ENCODE results near the gene DENND6B.
"Not testable (repeated sequence)": the region's sequence is repeated elsewhere in the genome, so short reads cannot be mapped to it uniquely, and the experiment has no call there.

Gene DENND6B, protein sequence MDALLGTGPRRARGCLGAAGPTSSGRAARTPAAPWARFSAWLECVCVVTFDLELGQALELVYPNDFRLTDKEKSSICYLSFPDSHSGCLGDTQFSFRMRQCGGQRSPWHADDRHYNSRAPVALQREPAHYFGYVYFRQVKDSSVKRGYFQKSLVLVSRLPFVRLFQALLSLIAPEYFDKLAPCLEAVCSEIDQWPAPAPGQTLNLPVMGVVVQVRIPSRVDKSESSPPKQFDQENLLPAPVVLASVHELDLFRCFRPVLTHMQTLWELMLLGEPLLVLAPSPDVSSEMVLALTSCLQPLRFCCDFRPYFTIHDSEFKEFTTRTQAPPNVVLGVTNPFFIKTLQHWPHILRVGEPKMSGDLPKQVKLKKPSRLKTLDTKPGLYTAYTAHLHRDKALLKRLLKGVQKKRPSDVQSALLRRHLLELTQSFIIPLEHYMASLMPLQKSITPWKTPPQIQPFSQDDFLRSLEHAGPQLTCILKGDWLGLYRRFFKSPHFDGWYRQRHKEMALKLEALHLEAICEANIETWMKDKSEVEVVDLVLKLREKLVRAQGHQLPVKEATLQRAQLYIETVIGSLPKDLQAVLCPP

DNA sequence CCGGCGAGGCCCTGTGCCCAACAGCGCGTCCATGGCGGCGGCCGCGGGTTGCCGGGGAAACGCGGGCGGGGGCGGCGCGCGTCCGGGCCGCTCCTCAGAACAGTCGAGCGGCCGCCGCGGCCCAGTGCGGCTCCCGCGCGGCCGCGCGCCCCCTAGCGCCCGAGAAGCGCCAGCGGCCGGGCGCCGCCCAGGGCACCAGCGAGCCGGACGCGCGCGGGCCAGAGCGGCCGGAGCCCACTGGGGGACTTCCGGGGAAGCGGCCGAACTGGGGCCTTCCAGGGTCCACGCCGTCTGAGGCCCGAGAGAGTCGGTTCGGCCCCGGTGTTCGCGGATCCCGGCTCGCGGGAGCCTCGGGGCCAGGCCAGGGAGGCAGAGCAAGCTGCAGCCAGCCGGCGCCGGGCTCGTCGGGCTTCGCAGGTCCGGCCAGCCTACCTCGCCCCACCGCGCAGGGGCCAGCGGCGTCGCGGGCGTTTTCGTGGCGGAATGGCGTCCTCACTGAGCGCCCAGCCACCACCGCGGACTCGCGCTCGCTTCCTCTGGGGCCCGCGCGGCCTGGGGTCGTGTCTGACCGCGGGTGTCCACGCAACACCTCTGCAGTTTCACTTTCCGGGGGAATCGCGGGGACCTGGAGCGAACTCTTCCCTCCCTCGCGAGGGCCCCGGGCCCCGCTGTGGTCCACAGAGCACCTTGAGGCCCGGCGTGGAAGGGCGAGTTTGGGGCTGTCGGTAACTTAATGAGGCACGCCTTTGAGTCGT lies at the start of gene DENND6B:
TSS of gene DENND6B (minus strand) at position 57 of the 755 bp plus-strand sequence. CDS start at position 33, 24 bp downstream.
- DNase-seq, result peak in 1 of 2 experiments; percentile 83

DNA sequence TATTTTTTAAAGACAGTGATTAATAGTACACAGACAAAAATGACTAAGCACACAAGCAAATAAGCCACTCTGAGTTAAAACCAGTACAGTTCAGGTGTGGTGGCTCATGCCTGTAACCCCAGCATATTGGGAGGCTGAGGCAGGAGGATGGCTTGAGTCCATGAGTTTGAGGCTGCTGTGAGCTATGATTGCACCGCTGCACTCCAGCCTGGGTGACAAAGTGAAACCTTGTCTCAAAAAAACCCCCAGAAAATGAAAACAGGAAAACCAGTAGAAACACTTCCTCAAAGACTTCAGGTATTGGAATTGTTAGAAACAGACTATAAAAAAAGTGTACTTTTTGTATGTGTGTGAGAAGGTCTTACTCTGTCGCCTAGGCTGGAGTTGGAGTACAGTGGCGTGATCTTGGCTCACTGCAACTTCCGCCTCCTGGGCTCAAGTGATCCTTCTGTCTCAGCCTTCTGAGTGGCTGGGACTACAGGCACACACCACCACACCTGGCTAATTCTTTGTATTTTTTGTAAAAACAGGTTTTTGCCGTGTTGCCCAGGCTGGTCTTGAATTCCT lies 49.4 kb upstream of the DENND6B start:
- DNase-seq, result no peak

DNA sequence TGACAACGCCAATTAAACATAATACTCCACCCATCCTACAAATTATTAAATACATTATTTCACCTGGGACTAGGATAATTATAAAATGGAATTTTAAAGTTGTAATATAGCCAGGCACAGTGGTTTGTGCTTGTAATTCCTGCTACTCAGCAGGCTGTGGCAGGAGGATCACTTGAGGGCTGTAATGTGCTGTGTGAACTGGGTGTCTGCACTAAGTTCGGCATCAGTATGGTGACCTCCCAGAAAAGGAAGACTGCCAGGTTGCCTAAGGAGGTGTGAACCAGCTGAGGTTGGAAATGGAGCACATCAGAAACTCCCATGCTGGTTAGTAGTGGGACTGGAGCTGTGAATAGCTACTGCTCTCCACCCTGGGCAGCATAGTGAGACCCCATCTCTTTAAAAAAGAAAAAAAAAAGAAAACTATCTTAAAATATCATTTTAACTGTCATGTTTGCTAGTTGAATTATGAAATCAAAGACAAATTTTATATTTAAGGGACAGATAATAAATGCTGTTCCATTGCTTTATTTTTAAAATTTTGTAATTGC lies 44.4 kb upstream of the DENND6B start:
- no peak for DNase-seq

DNA sequence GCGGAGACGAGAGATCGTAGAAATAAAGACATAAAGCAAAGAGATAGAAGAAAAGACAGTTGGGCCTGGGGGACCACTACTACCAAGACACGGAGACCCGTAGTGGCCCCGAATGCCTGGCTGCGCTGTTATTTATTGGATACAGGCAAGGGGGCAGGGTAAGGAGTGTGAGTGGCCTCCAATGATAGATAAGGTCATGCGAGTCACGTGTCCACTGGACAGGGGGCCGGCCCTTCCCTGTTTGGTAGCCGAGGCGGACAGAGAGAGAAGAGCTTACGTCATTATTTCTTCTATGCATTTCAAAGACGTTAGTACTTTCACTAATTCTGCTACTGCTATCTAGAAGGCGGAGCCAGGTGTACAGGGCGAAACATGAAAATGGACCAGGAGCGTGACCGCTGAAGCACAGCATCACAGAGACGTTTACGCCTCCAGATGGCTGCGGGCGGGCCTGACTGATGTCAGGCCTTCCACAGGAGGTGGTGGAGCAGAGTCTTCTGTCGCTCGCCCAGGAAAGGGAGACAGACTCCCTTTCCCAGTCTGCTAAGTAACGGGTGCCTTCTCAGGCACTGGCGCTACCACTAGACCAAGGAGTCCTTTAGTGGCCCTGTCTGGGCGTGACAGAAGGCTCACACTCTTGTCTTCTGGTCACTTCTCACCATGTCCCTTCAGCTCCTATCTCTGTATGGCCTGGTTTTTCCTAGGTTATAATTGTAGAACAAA lies 41.1 kb upstream of the DENND6B start:
- DNase-seq, result no peak

DNA sequence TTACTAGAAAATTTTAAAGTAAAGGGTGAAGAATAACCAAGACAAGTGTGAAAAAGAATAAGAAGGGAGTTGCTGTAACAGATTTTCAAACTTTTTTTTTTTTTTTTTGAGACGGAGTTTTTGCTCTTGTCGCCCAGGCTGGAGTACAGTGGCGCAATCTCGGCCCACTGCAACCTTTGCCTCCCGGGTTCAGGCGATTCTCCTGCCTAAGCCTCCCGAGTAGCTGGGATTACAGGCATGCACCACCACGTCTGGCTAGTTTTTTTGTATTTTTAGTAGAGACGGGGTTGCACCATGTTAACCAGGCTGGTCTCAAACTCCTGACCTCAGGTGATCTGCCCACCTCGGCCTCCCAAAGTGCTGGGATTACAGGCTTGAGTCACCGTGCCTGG lies 37.0 kb upstream of the DENND6B start:
- DNase-seq, result not testable (repeated sequence)

DNA sequence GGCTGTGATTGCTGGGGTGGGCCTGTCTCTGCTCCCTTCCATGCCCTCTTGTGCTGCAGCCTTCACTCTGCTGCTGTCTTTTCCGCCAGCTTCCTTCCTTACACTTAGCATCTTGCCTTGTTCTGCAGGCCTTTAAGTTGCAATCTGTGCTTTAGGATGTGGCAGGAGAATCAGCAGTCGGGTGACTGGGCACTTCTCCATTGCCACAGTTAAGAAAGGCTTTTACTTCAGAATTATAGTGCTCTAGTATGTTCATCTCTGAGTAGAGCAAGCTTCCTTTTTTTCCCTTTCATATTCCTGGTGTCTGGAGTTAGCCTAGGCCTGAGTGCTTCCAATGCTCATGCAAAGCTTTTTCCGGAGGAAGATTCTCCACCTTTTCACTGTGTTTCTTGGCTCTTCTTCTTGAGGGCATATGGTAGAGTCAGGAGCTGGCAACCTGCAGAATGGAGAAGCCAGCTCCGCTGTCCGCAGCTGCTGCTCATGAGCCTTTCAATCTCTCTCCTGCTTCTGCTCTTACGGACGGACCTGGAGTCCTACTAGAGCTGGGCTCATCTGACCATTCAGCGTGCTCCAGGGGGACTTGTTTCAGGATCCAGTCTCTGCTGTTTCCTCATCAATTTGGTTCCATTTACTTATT lies 36.5 kb upstream of the DENND6B start:
- DNase-seq, result no peak

DNA sequence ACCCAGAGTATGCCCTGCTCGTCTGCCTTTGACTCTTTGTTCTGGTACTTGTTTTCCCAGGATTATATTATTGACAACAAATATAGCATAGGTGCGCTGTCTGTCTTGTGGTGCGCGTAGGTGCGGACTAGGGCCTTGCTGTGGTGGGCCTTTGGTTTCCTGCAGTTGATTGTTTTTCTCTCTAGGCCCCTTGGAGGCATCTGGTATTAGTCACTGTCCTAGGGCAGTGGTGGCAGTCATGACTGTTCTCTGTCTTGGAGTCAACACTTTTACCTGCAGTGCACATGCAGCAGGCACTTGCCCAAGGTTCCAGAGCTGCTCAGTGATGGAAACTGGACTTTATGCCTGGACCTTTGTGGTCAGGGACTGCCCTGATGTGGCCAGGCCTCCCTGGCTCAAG lies 34.9 kb upstream of the DENND6B start:
- DNase-seq, result no peak

DNA sequence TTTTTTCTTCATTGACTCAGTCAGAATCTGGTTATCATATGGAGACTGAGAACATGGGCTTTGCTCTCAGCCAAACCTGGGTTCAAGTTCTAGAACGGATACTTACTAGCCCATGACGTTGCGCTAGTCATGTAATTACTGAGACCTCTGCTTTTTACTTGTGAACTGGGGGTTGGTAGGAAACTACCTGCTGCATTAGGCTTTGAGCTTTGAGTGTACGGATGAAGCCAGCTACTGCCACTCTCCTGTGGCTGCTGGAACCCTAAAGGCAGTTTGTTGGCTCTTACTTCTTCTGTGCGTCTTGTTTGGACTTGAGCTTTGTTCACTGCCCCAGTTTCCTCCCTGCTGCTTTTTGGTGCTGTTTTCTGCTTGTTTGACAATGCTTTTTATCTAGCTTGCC lies 34.4 kb upstream of the DENND6B start:
- DNase-seq, result no peak

DNA sequence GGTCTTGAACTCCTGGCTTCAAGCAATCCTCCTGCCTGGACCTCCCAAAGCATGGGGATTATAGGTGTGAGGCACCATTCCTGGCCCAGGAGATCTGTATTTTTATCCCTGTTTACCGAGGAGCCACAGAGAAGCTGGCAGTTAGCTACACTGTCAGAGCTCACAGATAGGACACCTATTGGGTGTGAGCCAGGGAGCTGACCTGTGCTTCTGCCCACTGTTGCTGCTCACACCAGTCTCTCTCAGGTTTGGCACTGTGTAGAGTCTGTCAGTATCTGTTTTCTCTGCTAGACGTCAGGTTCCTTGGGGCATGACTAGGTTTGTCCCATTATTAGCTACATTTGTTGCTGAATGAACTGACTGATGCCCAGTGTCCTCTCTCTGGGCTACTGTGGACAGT lies 33.8 kb upstream of the DENND6B start:
- DNase-seq, result no peak

DNA sequence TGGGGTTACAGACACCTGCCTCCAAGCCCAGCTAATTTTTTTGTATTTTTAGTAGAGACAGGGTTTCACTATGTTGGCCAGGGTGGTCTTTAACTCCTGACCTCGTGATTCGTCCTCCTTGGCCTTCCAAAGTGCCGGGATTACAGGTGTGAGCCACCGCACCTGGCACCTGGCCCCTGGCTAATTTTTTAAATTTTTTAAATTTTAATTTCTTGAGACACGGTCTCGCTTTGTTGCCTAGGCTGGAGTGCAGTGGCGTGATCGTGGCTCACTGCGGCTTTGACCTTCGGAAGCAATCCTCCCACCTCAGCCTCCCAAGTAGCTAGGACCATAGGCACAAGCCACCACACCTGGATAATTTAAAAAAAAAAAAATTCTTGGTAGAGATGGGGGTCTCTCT lies 30.9 kb upstream of the DENND6B start:
- no peak for DNase-seq

DNA sequence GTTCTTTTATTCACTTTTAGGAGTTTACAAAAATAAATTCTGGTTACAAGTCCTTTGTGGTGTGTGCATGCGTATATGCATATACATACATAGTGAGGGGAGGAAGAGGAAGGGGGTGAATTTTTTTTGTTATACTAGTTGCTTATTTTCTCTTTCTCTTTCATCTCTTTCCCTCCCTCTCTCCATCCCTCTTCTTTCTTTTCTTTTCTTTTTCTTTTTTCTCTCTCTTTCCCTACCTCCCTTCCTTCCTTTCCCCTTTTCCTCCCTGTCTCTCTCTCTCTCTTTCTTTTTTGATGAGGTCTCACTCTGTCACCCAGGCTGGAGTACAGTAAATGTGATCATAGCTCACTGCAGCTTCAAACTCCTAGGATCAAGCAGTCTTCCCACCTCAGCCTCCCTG lies 30.4 kb upstream of the DENND6B start:
- no peak for DNase-seq

DNA sequence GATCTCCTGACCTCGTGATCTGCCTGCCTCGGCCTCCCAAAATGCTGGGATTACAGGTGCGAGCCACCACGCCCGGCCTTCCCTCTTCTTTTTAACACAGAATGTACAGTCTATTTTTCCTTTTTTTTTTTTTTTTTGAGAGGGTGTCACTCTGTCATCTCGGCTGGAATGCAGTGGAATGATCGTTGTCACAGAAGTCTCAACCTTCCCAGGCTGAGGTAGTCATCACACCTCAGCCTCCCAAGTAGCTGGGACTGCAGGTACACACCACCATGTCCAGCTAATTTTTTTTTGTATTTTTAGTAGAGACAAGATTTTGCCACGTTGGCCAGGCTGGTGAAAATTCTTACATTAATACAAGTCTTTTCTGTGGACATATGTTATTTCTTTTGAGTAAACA lies 29.4 kb upstream of the DENND6B start:
- DNase-seq, result no peak

DNA sequence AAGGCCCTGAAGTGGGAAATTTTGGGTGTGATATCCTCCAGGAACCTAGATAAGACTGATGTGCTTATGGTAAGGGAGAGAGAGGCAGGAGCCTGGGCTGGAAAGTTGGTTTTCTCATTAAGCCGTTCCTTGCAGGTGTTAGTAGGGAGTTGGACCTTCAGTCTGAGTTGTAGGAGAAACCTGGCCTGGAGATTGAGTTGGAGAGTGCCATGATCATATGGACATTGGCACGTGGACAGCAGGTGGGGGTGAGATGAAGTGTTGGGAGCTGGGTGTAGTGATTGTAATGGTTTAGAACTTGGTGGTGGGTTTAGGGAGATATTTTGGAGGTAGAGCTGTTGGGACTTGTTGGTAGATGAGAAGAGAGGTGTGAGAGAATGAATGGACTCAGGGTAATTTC lies 21.2 kb upstream of the DENND6B start:
- DNase-seq, result no peak

DNA sequence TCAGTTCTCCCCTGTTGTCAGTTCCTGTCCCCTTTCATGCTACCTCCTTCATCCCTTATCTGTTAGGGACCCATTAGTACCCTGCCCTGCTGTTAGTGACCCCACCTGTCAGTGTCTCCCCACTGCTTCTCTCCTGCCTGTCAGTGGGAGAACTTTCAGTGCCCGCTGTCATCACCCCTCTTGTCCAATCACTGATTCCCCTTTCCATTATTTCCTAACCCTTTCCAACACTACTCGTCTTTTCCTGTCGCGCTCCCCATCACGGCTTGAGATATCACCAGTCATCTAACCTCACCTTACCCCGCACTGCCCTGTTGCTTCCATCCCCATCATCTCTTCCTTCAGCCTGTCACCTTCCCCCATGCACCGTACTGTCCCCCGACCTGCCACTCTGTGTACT lies 20.3 kb upstream of the DENND6B start:
- DNase-seq, result no peak

DNA sequence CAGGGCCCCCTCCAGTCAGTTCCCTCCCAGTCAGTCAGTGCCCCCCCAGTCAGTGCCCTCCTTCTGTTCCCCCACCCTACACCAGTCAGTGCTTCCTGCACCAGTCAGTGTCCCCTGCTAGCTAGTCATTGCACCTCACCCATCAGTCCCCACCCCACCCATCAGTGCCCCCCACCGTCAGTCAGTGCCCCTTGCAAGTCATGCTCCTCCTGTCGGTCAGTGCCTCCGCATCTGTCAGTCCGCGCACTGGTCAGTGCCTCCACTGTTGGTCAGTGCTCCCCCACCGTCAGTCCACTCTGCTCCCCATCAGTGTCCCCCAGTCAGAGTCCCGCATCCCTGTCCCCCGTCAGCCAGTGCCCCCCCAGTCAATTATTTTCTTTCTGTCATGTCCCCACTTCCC lies 19.7 kb upstream of the DENND6B start:
- DNase-seq, result no peak

DNA sequence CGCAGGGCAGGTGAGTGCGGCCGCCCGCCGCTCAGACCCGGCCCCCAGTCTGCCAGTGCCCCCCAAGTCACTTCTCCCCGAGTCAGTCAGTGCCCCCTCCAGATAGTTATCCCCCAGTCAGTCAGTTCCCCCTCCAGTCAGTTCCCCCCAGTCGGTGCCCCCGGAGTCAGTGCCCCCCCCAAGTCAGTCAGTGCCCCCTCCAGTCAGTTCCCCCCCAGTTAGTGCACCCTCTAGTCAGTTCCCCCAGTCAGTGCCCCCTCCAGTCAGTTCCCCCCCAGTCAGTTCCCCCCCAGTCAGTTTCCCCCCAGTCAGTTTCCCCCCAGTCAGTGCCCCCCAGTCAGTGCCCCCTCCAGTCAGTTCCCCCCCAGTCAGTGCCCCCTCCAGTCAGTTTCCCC lies 16.7 kb upstream of the DENND6B start:
- no peak for DNase-seq

DNA sequence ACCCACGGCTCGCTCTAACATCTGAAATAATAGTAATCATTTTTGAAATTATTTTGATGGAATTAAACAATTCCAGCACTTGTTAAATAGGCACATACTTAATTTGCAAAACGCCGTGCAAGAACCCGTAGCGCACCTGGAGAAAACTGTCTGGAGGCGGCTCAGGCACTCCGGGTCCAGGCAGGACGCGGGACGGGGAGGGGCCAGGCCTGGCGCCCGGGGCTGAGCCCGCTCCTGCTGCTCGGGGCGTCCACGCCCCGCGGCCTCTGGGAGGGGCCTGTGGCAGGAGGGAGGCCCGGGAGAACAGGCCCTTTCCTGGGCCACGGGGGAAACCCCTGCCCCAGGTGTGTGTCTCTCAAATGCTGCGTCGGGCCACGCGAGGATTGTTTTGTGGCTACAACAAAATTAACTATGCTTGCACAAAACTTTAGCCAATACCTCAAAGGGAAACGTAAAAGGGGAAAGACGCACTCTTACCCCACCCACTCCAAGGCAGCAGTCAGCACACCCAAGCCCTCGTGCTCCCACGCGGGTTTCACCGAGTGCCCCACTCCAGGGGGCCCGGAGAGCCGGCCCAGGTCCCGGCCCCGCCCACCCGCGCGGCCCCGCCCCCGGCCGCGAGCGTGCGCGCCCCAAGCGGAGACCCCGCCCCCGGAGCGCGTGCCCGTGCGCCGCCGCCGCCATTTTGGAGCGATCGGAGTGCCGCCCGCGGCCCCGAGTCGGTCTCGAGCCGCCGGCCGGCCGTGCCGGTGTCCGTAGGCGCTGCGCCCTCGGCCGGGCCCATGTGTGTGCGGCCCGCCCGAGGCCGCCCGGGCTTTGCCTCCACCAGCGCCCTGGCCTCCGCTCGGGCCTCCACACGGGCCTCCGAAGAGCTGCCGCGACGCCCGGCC lies 16.1 kb upstream of the DENND6B start, which contains the start of gene PPP6R2:
TSS of gene PPP6R2 (plus strand) at position 677 of the 890 bp plus-strand sequence. CDS start 50,582 bp downstream, outside the sequence.
- DNase-seq, result peak; percentile 42 to 62

DNA sequence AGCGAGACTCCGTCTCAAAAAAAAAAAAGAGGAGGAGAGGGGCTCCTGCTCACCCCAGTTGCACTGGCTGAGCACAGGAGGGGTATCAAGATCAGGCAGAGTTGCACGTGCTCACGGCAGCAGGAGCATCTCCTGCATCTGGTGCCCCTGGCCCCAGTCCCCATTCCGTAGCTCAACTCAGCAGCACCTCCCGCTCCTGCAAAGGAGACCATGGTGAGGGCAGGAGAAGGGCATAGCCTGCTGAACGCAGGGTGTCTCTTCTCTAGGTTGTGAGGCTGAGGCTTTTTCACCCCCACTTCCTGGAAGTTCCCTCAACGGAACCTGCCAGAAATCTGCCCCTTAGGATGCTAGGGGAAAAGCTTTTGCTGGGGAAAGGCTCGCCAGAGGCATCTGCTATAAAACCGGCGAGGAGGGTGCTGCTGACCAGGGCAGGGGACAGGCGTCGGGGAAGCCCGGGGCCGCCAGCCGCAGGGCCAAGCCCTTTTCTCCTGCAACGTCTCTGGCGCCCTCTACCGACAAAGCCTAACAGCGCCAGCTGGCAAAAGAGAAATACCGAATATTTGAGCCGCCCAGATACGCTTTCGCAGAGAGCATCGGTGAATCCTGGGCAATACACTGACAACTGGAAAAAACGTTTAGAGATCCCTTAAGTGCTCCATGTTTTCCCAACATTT lies 15.3 kb upstream of the DENND6B start:
- peak; percentile 42 to 87 for DNase-seq

DNA sequence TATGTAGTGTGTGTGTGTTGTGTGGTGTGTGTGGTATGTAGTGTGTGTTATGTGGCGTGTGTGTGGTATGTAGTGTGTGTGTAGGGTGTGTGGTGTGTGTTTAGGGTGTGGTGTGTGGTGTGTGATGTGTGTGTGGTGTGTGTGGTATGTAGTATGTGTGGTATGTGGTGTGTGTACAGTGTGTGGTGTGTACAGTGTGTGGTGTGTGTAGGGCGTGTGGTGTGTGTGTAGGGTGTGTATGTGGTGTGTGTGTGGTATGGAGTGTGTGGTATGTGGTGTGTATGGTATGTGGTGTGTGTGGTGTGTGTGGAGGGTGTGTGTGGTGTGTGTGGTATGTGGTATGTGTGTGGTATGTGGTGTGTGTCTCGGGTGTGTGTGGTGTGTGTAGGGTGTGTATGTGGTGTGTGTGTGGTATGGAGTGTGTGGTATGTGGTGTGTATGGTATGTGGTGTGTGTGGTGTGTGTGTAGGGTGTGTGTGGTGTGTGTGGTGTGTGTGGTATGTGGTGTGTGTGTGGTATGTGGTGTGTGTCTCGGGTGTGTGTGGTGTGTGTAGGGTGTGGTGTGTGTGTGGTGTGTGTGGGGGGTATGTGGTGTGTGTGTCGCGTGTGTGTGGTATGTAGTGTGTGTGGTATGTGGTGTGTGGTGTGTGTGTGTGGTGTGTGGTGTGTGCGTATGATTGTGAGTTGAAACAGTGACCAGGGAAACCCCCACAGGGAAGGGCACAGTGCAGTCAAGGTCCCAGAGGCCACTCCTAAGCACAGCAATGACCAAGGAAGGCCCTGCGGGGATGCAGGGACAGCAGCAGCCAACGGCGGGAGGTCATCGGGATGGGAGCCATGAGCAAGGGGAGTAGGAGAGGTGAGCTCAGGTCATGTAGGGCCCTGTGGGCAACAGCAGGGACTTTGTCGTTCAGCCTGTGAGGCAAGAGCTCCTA lies 13.4 kb upstream of the DENND6B start:
- no peak for DNase-seq
